ENCODE data around the gene GNAT2.
A peak's percentile ranks its signal among the peaks of the same experiment; 100 is the strongest.

Gene GNAT2

GRCh38 chr1:109589679-109590078 is 29.7 kb downstream of the GNAT2 start:
- Histone ChIP-seq H3K36me3 (peaks cover 93% of the 10 kb centered on the region), H3K9me3 (no peaks in the 10 kb centered on the region), H3K27me3 (no peaks in the 10 kb centered on the region), H3K4me3 (ENCODE audit: low read depth in 1 of 2, low read length in 1 of 2) (no peak overlapping the region), H3K4me1 (ENCODE audit: control insufficient read depth in 1 of 2, insufficient read depth in 1 of 2, low read depth in 1 of 2, low read length in 1 of 2) (peaks cover 33 to 52% of the 10 kb centered on the region in 2 experiments), H3K27ac (peak overlapping the region; percentile 64)
- TF ChIP-seq CTCF (IDR thresholded peaks at IDR 0.05), result no peak

GRCh38 chr1:109589177-109589576 is 30.2 kb downstream of the GNAT2 start:
- peaks cover 93% of the 10 kb centered on the region for H3K36me3 ChIP-seq
- H3K27ac ChIP-seq, result peak overlapping the region; percentile 64

DNA sequence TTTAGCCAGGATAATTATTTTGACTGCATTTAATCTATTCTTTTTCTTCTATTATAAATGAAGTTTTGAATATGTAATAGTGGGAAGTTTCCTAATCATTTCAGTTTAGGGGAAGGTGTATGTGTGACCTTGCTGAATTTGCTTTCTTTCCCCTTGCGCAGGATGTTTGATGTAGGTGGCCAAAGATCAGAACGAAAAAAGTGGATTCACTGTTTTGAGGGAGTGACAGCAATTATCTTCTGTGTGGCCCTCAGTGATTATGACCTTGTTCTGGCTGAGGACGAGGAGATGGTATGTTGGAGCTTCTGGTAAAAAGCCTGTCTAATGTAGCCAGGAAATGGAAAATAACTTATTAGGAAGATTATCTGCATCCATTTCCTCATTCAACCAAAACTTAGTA is 33.4 kb downstream of the GNAT2 start:
- peak overlapping the region; percentile 73 for H3K27ac ChIP-seq
- H3K27me3 ChIP-seq, result no peaks in the 10 kb centered on the region
- H3K36me3 ChIP-seq, result peaks cover 94% of the 10 kb centered on the region
- H3K4me3 ChIP-seq (ENCODE audit: low read depth in 1 of 2, low read length in 1 of 2), result no peak overlapping the region
- H3K4me1 ChIP-seq (ENCODE audit: control insufficient read depth in 1 of 2, insufficient read depth in 1 of 2, low read depth in 1 of 2, low read length in 1 of 2), result peaks cover 44 to 59% of the 10 kb centered on the region in 2 experiments
- TF ChIP-seq CTCF (IDR thresholded peaks at IDR 0.05), result no peak
- H3K9me3 ChIP-seq, result no peaks in the 10 kb centered on the region

More at GRCh38 chr1:109589177-109589576, 30.2 kb downstream of the GNAT2 start:
- peaks cover 38 to 57% of the 10 kb centered on the region in 2 experiments for H3K4me1 ChIP-seq (ENCODE audit: control insufficient read depth in 1 of 2, insufficient read depth in 1 of 2, low read depth in 1 of 2, low read length in 1 of 2)
- H3K4me3 ChIP-seq (ENCODE audit: low read depth in 1 of 2, low read length in 1 of 2), result no peak overlapping the region
- no peaks in the 10 kb centered on the region for H3K27me3 ChIP-seq
- H3K9me3 ChIP-seq, result no peaks in the 10 kb centered on the region
- no peak for TF ChIP-seq CTCF (IDR thresholded peaks at IDR 0.05)

- Histone ChIP-seq H3K9me3 (no peaks in the 10 kb centered on the region), H3K36me3 (peaks cover 97% of the 10 kb centered on the region), H3K27ac (peak overlapping the region; percentile 73), H3K27me3 (no peaks in the 10 kb centered on the region), H3K4me3 (ENCODE audit: low read depth in 1 of 2, low read length in 1 of 2) (no peak overlapping the region), H3K4me1 (ENCODE audit: control insufficient read depth in 1 of 2, insufficient read depth in 1 of 2, low read depth in 1 of 2, low read length in 1 of 2) (peaks cover 41 to 46% of the 10 kb centered on the region in 2 experiments)
- TF ChIP-seq CTCF (IDR thresholded peaks at IDR 0.05), result no peak
These were observed 34.6 kb downstream of the GNAT2 start for GRCh38 chr1:109584766-109585165.

DNA sequence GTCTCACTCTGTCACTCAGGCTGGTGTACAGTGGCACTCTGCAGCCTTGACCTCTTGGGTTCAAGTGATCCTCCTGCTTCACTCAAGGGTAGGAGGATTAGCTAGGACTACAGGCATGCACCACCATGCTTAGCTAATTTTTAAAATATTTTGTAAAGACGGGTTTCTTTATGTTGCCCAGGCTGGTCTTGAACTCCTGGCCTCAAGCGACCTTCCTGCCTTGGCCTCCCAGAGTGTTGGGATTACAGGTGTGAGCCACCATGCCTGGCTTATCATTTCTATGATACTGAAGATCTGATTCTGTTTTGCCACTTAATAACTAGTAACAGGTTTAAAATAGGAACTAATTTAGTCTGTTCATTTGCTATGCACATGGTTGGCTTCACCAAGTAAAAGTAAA is 37.4 kb downstream of the GNAT2 start:
- Histone ChIP-seq H3K4me1 (ENCODE audit: control insufficient read depth in 1 of 2, insufficient read depth in 1 of 2, low read depth in 1 of 2, low read length in 1 of 2) (peaks cover 29% of the 10 kb centered on the region in 2 experiments), H3K9me3 (no peaks in the 10 kb centered on the region), H3K4me3 (ENCODE audit: low read depth in 1 of 2, low read length in 1 of 2) (no peak overlapping the region), H3K27ac (peak overlapping the region; percentile 15), H3K27me3 (no peaks in the 10 kb centered on the region), H3K36me3 (peaks cover 90% of the 10 kb centered on the region)
- TF ChIP-seq CTCF (IDR thresholded peaks at IDR 0.05), result no peak

GRCh38 chr1:109579491-109579890 is 39.9 kb downstream of the GNAT2 start:
- peak overlapping the region; percentile 13 for H3K27ac ChIP-seq
- peaks cover 72% of the 10 kb centered on the region for H3K36me3 ChIP-seq
- H3K27me3 ChIP-seq, result no peaks in the 10 kb centered on the region

More at GRCh38 chr1:109579491-109579890, 39.9 kb downstream of the GNAT2 start:
- Histone ChIP-seq H3K4me3 (ENCODE audit: low read depth in 1 of 2, low read length in 1 of 2) (no peak overlapping the region), H3K4me1 (ENCODE audit: control insufficient read depth in 1 of 2, insufficient read depth in 1 of 2, low read depth in 1 of 2, low read length in 1 of 2) (peaks cover 15 to 17% of the 10 kb centered on the region in 2 experiments), H3K9me3 (no peaks in the 10 kb centered on the region)
- TF ChIP-seq CTCF (IDR thresholded peaks at IDR 0.05), result no peak
